Superior temporal gyrus (tissue), 1 donor: ENCODE data around the gene TECPR2.

Experiments
- DNase-seq: peaks from one replicate; pipeline ENCODE4 v3.0.0-alpha.2; 2016; ENCODE audit errors: extremely low spot score

Gene TECPR2

DNA sequence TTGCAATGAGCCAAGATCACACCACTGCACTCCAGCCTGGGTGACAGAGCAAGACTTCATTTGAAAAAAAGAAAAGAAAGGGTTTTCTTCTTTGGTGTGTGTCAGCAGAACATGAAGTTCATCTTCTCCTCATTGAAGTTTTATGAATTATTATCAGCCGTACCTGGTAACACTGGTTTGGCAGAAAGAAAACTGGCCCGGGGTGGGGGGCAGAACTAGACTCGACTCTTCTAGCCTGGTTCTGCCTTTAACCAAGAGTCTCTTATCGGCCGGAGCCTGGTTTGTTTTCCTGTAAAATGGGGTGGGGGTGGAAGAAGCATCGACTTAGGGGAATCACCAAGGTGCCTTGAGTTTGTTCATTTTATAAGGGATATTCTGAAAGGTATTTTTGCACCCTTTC, 64.1 kb downstream of the TECPR2 start:
- no peak for DNase-seq

- DNase-seq = no peak
Observed at GRCh38 chr14:102427642-102428041, 64.9 kb downstream of the TECPR2 start.

GRCh38 chr14:102430212-102430908, 67.6 kb downstream of the TECPR2 start:
- no peak for DNase-seq

DNA sequence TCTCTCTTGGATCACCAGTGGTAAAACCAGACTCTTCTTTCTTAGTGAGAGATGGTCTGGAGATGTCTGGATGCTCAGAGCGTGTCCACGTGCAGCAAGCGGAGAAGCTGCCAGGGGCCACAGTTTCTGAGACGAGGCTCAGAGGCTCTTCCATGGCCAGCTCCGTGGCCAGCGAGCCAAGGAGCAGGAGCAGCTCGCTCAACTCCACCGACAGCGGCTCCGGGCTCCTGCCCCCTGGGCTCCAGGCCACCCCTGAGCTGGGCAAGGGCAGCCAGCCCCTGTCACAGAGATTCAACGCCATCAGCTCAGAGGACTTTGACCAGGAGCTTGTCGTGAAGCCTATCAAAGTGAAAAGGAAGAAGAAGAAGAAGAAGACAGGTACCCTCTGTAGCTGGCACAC, 69.0 kb downstream of the TECPR2 start:
- DNase-seq = no peak

DNA sequence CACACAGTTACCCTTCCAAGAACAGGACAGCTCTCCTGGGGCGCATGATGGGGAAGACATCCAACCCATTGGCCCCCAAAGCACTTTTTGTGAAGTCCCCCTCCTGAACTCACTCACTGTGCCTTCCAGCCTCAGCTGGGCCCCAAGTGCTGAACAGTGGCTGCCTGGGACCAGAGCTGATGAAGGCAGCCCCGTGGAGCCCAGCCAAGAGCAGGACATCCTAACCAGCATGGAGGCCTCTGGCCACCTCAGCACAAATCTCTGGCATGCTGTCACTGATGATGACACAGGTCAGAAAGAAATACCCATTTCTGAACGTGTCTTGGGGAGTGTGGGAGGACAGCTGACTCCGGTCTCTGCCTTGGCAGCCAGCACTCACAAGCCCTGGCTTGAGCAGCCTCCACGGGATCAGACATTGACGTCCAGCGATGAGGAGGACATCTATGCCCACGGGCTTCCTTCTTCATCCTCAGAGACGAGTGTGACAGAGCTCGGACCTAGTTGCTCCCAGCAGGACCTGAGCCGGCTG, 72.0 kb downstream of the TECPR2 start:
- DNase-seq = no peak

DNA sequence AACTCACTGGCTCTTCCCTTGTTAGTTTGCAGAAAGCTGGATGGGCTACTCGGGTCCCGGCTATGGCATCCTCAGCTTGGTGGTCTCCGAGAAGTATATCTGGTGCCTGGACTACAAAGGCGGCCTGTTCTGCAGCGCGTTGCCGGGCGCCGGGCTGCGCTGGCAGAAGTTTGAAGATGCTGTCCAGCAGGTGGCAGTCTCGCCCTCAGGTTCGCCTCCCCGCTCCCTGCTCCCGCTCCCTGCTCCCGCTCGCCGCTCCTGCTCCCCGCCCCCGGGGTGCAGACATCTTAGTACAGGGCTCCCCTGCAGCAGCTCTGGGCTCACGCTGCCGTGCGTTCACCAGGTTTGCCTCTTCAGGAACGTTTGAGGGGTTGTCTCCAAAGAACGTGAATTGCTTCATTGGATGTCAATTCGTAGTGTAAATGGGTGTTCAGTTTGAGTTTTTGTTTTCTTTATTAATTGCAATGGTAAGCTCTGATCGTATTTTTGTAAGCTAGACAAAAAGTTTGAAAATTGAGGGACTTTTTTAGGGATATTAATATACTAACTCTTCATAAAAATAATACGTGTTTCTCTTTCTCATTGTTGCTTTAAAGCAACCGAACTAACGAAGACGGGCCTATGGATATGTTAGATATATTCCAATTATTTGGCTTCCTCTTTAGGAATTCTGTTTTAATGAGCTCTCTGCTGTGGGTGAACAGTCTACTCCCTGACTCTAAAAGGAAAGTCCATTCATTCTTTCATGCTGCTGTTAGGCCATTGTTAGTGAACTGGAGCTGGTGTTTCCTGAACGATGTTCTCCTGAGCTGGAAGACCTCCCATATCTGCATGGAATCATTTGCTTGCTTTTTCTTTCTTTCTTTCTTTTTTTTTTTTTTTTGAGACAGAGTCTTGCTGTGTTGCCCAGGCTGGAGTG, 75.5 kb downstream of the TECPR2 start:
- peak; percentile 92 for DNase-seq

GRCh38 chr14:102439556-102439955, 76.8 kb downstream of the TECPR2 start:
- no peak for DNase-seq

GRCh38 chr14:102440392-102440791, 77.7 kb downstream of the TECPR2 start:
- DNase-seq = no peak

DNA sequence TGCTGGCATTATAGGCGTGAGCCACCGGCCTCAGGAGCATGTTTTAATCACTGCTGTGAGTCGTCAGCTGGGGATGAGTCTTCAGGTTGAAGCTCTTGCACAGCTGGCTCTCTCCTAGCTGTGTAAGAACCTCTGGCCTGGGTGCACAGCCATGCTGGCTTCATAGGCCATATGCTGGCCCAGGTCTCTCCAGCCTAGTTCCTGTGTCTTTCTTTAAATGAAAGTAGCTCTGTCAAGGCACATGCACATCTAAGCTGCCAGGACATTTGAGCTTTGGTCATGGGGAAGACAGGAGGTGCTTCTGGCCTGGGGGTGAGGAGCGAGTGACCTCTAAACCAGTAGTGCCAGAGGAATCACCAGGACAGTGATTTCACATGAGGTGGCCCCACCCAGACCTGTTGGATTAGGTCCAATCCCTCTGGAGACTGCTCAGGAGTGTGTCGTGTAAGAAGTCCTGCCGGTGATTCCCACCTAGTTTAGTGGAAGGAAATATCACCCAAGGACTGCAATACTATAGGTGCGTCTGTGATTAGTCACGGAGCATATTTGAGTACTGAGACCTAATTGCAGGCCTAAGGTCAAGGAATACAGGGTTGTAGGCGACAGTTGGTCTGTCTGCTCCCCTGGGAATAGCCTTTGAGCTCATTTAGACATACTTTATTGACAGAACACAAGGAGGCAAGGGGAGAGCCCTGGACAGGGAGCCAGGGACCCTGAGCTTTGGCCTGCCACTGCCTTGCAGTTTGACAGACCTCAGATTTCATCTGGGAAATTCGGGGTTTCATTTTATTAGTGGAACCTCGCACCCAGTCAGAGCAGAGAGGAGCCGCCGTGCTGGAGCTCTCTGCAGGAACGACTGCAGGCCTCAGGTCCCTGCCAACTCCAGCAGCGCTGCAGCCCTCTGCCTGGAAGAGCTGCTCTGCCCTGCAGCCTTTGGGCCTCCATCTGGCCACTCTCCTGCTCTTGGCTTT, 79.8 kb downstream of the TECPR2 start:
- DNase-seq = no peak

DNA sequence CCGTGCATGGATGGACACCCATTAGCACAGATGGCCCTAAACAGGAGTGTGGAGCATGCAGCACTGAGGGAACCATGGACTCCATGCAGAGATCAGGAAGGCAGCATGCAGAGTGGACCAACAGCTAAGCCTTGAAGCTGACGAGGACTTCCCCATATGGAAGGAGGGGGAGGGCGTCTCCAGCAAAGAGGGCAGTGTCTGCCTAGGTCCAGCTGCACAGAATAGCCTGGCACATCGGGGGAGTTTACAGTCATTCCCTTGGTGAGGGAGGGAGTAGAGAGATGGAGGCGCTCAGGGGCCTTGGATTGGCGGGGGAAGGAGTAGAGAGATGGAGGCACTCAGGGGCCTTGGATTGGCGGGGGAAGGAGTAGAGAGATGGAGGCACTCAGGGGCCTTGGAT, 82.3 kb downstream of the TECPR2 start:
- DNase-seq = peak; percentile 83

- DNase-seq = no peak
Observed at GRCh38 chr14:102445641-102446040, 82.9 kb downstream of the TECPR2 start.

DNA sequence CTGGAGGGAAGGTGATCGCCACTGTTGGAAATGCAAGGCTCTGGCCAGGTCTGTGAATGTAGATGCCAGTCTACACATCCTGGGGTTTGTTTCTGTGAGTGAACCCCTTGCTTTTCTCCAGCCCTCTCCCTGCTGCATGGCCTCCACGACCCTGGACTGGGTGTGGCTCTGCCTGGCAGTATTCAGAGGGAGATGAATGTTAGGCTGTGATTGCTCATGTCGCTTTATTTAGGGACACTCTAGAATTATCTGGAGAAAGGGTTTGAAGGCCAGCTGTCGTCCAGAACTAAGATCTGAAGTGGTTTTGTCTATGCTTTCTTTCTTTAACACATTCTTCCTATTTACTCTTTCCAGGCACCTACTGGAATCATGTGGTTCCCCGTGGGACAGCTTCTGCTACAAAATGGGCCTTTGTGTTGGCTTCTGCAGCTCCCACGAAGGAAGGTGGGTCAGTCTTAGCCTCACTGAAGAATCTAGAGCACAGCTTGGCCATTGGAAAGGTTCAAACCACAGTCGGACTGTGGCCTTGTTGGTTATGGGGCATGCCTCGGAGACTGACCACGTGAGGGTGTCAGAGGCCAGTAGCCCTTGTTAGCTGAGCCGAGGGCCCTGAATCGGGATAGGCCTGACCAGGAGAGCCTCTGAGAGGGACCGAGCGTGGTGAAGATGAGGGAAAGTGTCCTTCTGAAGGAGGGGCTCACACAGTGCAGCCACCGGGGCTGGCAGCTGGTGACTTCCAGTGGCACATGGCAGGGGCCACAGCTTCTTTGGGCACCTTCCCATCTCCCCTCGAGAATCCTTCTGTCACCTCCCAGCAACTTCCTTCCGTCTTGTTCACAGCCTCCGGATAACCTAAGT, 87.7 kb downstream of the TECPR2 start:
- DNase-seq = no peak

- DNase-seq = no peak
Observed at GRCh38 chr14:102451064-102451352, 88.3 kb downstream of the TECPR2 start.

DNA sequence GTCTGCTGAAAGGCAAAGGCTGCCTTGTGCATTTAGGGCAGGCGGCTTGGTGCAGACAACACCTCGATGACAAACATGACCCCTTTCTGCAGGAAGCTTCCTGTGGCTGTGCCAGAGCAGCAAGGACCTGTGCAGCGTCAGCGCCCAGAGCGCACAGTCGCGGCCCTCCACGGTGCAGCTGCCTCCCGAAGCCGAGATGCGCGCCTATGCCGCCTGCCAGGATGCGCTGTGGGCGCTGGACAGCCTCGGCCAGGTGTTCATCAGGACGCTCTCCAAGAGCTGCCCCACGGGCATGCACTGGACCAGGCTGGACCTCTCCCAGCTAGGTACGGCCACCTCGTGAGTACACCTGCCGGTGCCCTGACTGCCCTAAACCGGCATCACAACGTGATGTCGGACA, 89.6 kb downstream of the TECPR2 start:
- DNase-seq = no peak

DNA sequence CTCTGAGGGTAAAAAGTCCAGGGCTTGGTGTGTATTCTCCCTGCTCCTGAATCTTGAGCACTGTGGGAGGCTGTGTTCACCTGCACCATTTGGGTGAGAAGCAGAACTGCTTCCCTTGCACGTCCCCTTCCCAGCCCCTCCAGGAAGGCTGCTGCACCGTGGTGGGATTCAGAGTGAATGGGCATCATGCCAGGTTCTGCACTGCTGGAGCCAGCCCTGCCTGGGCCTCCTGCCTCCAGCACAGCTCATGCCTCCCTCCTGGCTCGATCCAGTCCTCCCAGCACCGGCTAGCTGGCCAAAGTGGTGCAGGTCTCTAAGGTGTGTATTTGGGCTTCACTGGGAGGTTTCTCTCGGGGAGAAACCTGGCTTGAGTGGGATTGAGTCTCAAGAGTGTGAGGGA, 92.0 kb downstream of the TECPR2 start:
- DNase-seq = no peak

- no peak for DNase-seq
Observed at GRCh38 chr14:102457509-102457908, 94.8 kb downstream of the TECPR2 start.

- peak; percentile 57 for DNase-seq
Observed at GRCh38 chr14:102461490-102462338, 99.0 kb downstream of the TECPR2 start.

GRCh38 chr14:102462391-102462790, 99.7 kb downstream of the TECPR2 start:
- no peak for DNase-seq

DNA sequence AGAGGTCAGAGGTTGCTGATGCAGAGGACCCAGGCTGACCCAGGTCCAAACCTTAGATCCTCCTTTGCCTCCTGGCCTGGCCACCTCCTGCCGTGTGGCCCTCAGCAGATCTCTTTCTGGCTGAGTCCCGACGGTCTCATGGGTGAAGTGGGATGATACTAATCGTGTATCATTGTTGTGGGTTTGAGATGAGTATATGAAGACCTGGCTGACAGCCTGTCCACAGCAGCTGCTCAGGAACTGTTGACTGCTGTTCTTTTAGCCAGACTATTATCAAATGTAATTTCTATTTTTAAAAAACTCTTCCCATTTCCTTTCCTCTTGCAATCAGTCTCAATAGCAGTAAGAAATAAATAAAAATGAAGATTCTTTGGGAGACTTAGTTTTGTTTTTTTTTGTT, 101.3 kb downstream of the TECPR2 start:
- DNase-seq = no peak

- DNase-seq = no peak
Observed at GRCh38 chr14:102464846-102465341, 102.2 kb downstream of the TECPR2 start.
